ENCODE measurements around the gene RAD51D. TPM values are rescaled to one million over a fixed set of nuclear protein-coding genes. Genes with fewer than 3 reads are reported as not detected.

RAD51D gene
- total and polyA plus RNA-seq, 2 donors (not counting 3 experiments of a cell fraction or from before 2014, with no cell fraction given), result 15.5 to 27.9 TPM

GRCh38 chr17:35146214-35146833, 26.7 kb upstream of the RAD51D start:
- DNase-seq (ENCODE audit: low read depth, low spot score) (no peak), FAIRE-seq (no peak)
- H4K20me1 ChIP-seq (replicated peaks; ENCODE audit: control insufficient read depth, extremely low read depth, insufficient read depth, low read length), result no peaks in the 10 kb centered on the region
- ChIA-PET POLR2A (no interaction called here), CTCF (interaction anchor here (1.3 kb wide), 1 partner anchor 393 kb away, joined by 3 read pairs; no protein-coding TSS in a partner anchor)
- H3K4me2 ChIP-seq (ENCODE audit: insufficient read depth, low read length), result no peak overlapping the region
- H2AFZ ChIP-seq (ENCODE audit: low read depth, low read length), result no peak overlapping the region
- H3K27me3 ChIP-seq (ENCODE audit: control insufficient read depth in 2 of 2, insufficient read depth in 2 of 2, low read length in 2 of 2), result peaks cover 4 to 8% of the 10 kb centered on the region in 2 experiments
- H3K9me3 ChIP-seq (replicated peaks; ENCODE audit: control insufficient read depth, insufficient read depth, low read length), result no peaks in the 10 kb centered on the region
- H3K36me3 ChIP-seq (ENCODE audit: control insufficient read depth in 2 of 2, extremely low read depth in 1 of 2, insufficient read depth in 2 of 2, low read length in 2 of 2), result no peaks in the 10 kb centered on the region
- no peak overlapping the region for H3K4me3 ChIP-seq (replicated peaks in 1 of 3; ENCODE audit: insufficient read depth in 1 of 3, low read depth in 1 of 3, low read length in 3 of 3)
- H3K27ac ChIP-seq (ENCODE audit: insufficient read depth, low read depth, low read length), result no peak overlapping the region
- BruUV-seq (replicated peaks), result no TSS peak
- H3K79me2 ChIP-seq (ENCODE audit: control insufficient read depth, insufficient read depth, low read length), result peaks cover 7% of the 10 kb centered on the region
- TF ChIP-seq FOS (IDR thresholded peaks at IDR 0.05; ENCODE audit: borderline replicate concordance, insufficient read depth, low read length) (no peak), GATA2 (IDR thresholded peaks at IDR 0.05; ENCODE audit: insufficient read depth, insufficient read length, low read depth, low read length) (no peak), POLR2A (IDR thresholded peaks at IDR 0.05; ENCODE audit: low read depth, low read length) (no peak), MYC (IDR thresholded peaks at IDR 0.05; ENCODE audit: low read depth, low read length) (no peak), CTCF (IDR thresholded peaks at IDR 0.05; ENCODE audit: extremely low read depth in 1 of 2, insufficient read depth in 1 of 2, low read depth in 1 of 2, low read length in 2 of 2) (no peak), JUN (IDR thresholded peaks at IDR 0.05; ENCODE audit: borderline replicate concordance, insufficient read depth, insufficient read length, low read depth) (no peak), POLR2AphosphoS5 (IDR thresholded peaks at IDR 0.05; ENCODE audit: insufficient read depth, low read depth, low read length) (no peak), MAX (IDR thresholded peaks at IDR 0.05; ENCODE audit: insufficient read depth, insufficient read length) (no peak), EZH2 (IDR thresholded peaks at IDR 0.05; ENCODE audit: borderline replicate concordance, low read depth, low read length, severe bottlenecking) (no peak)
- no peaks in the 10 kb centered on the region for H3K9me1 ChIP-seq (replicated peaks; ENCODE audit: control insufficient read depth, extremely low read depth, insufficient read depth, low read length)
- no peaks in the 10 kb centered on the region for H3K4me1 ChIP-seq (ENCODE audit: control insufficient read depth, extremely low read depth, insufficient read depth, low read length)
- intact Hi-C loops (cut with micrococcal nuclease), result loop anchor here (10.0 kb wide), 1 partner anchor 388 kb away; the partner anchor contains the start of gene SLFN12L
- H3K9ac ChIP-seq (replicated peaks; ENCODE audit: extremely low read depth, insufficient read depth, low read length), result no peak overlapping the region
- dilution Hi-C loops (cut with MboI; ENCODE audit: extremely low pct_ligation_motif_present, low sequenced_read_pairs), result no loop called here

Data from endothelial cell of umbilical vein (primary cell).